ENCODE results near the gene S1PR3. TPM values are rescaled to one million over a fixed set of nuclear protein-coding genes. Genes with fewer than 3 reads are reported as not detected.
"Not testable (repeated sequence)": the region's sequence is repeated elsewhere in the genome, so short reads cannot be mapped to it uniquely, and the experiment has no call there.

S1PR3 gene
- total RNA-seq (not detected), polyA plus RNA-seq (under 1 TPM in 1 of 4 donors, not detected in 3; 0.08 TPM)

DNA sequence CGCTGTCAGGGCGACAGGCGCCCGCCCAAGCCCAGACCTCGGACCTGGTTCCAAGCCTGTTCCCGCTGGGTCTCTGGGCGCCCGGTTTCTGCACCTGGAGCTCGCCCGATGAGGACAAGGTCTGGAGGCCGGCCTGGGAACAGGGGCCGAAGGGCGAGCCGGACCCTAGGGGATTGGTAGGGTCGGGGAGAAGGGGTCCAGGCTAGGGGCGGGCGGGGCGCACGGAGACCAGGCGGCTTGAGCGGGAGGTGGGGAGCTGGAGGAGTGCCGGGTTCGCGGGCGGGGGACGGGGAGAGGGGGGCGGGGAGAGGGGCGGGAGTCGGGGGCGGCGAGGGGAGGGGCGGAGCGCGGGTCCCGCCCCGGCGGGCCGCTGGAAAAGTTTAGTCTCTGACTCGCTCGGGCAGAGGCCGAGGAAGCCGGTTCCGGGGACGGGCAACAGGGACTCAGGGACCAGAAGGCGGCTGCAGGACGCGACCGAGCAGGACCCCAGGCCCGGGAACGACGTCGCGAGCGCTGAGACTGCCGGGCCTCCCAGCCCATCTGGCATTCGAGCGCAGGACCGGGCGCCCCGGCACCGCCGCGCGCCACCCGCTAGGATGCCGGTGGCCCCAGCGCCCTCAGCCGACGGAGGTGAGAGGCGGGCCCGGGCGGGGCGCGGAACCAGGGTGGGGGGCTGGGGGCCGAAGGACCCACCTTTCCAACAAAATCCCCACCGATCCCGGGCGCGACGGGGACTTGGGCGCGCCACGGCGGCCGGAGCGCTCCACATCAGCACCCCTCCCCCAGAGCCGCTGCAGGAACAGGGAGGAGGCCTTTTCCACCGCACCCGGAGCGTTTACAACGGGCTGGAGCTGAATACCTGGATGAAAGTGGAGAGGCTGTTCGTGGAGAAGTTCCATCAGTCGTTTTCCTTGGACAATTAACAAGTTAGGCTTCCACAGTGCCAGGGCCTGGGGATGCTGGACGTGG, at the start of gene S1PR3:
Gene S1PR3 (plus strand): TSS at position 403 of the 969 bp plus-strand sequence. CDS start 9,733 bp downstream, outside the sequence.
- H3K27me3 Mint-ChIP-seq = peaks cover 45% of the 10 kb centered on the region
- no peak within 1 kb of the TSS for H3K27ac ChIP-seq (ENCODE audit: insufficient read depth, low read length, poor library complexity, severe bottlenecking)
- H3K4me3 ChIP-seq (ENCODE audit: low read depth, low read length) = no peak within 1 kb of the TSS
- peaks cover 16% of the 10 kb centered on the region for H3K4me1 ChIP-seq (ENCODE audit: control insufficient read depth, insufficient read depth, low read length, poor library complexity, severe bottlenecking)
- peaks cover 4 to 17% (median 9%) of the 10 kb centered on the region in 4 donors for H3K4me1 Mint-ChIP-seq
- ATAC-seq (ENCODE audit: low read depth in 2 of 2) = no peak
- H3K4me3 Mint-ChIP-seq = peak within 1 kb of the TSS in 1 of 4 donors; percentile 39
- no peaks in the 10 kb centered on the region for H3K9me3 ChIP-seq (ENCODE audit: control insufficient read depth in 2 of 2, low read length in 2 of 2)
- H3K27ac Mint-ChIP-seq = no peak within 1 kb of the TSS
- peaks cover 3% of the 10 kb centered on the region for H3K27me3 ChIP-seq (ENCODE audit: control insufficient read depth, insufficient read depth, low read length)
- peak in 1 of 3 donors; percentile 5 for DNase-seq
- H3K9me3 Mint-ChIP-seq = peaks cover 0 to 2% (median 0%) of the 10 kb centered on the region in 7 donors
- H3K36me3 Mint-ChIP-seq = no peaks in the 10 kb centered on the region
- H3K36me3 ChIP-seq (ENCODE audit: control insufficient read depth, insufficient read depth, low read length) = no peaks in the 10 kb centered on the region

DNA sequence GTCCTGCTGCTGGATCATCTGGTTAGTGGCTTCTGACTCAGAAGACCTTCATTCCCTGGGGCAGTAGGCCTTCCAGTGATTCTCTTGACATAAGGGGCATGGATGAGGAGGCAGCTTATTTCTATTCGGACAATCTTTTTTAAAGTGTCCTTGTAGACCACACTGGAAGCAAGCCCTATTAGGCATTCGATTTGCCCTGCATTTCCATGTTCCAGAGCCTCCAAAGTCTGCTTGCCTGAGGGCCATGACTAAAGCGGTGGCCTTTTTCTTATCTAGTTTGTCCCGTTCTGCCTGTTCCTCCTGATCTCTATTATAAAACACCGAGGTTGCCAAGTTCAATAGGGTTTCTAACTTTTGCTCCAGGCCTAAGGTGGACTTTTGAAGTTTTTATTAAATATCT, 49.7 kb upstream of the S1PR3 start:
- DNase-seq; H3K27ac ChIP-seq (ENCODE audit: insufficient read depth, low read length, poor library complexity, severe bottlenecking); H3K4me1 ChIP-seq (ENCODE audit: control insufficient read depth, insufficient read depth, low read length, poor library complexity, severe bottlenecking); H3K9me3 Mint-ChIP-seq; H3K27me3 ChIP-seq (ENCODE audit: control insufficient read depth, insufficient read depth, low read length); H3K4me3 ChIP-seq (ENCODE audit: low read depth, low read length); H3K9me3 ChIP-seq (ENCODE audit: control insufficient read depth in 2 of 2, low read length in 2 of 2); H3K36me3 Mint-ChIP-seq; H3K36me3 ChIP-seq (ENCODE audit: control insufficient read depth, insufficient read depth, low read length); H3K4me3 Mint-ChIP-seq; H3K27ac Mint-ChIP-seq; ATAC-seq (ENCODE audit: low read depth in 2 of 2): not testable (repeated sequence)
- H3K4me1 Mint-ChIP-seq = peaks cover 0 to 24% (median 0%) of the 10 kb centered on the region in 4 donors
- peaks cover 26% of the 10 kb centered on the region for H3K27me3 Mint-ChIP-seq

DNA sequence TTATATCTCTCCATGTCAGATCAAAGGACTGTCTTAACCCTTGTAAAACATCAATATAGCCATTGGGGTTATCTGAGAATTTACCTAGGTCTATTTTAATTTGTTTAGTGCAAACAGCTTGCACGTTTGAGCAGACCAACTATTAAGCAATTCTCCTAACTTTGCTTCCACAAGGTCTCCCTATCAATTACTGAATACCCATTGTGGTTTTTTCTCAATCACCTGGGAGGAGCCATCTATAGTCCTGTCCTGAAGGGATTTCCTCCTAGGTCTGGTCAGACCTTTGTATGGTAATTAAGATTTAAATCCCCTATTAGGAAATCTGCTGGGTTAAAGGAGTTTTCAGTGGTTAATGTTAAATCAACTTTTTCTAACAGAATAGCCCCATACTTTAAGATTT, 48.9 kb upstream of the S1PR3 start:
- DNase-seq (no peak), ATAC-seq (ENCODE audit: low read depth in 2 of 2) (no peak)
- Histone ChIP-seq H3K27ac (ENCODE audit: insufficient read depth, low read length, poor library complexity, severe bottlenecking) (no peak overlapping the region), H3K9me3 (ENCODE audit: control insufficient read depth in 2 of 2, low read length in 2 of 2) (no peaks in the 10 kb centered on the region), H3K27me3 (ENCODE audit: control insufficient read depth, insufficient read depth, low read length) (no peaks in the 10 kb centered on the region), H3K4me1 (ENCODE audit: control insufficient read depth, insufficient read depth, low read length, poor library complexity, severe bottlenecking) (no peaks in the 10 kb centered on the region), H3K4me3 (ENCODE audit: low read depth, low read length) (no peak overlapping the region), H3K36me3 (ENCODE audit: control insufficient read depth, insufficient read depth, low read length) (no peaks in the 10 kb centered on the region)
- peaks cover 0 to 24% (median 0%) of the 10 kb centered on the region in 4 donors for H3K4me1 Mint-ChIP-seq
- peaks cover 26% of the 10 kb centered on the region for H3K27me3 Mint-ChIP-seq
- no peak overlapping the region for H3K27ac Mint-ChIP-seq
- H3K4me3 Mint-ChIP-seq = no peak overlapping the region
- H3K9me3 Mint-ChIP-seq = peaks cover 0 to 5% (median 2%) of the 10 kb centered on the region in 7 donors
- no peaks in the 10 kb centered on the region for H3K36me3 Mint-ChIP-seq

- no peaks in the 10 kb centered on the region for H3K9me3 ChIP-seq (ENCODE audit: control insufficient read depth in 2 of 2, low read length in 2 of 2)
- no peaks in the 10 kb centered on the region for H3K36me3 ChIP-seq (ENCODE audit: control insufficient read depth, insufficient read depth, low read length)
- H3K27me3 ChIP-seq (ENCODE audit: control insufficient read depth, insufficient read depth, low read length) = no peaks in the 10 kb centered on the region
- Mint-ChIP-seq H3K36me3 (no peaks in the 10 kb centered on the region), H3K9me3 (peaks cover 0 to 3% (median 0%) of the 10 kb centered on the region in 7 donors), H3K4me1 (peaks cover 0 to 26% (median under 1%) of the 10 kb centered on the region in 4 donors), H3K27ac (no peak overlapping the region), H3K4me3 (no peak overlapping the region), H3K27me3 (peaks cover 18% of the 10 kb centered on the region)
- no peak overlapping the region for H3K27ac ChIP-seq (ENCODE audit: insufficient read depth, low read length, poor library complexity, severe bottlenecking)
- no peak overlapping the region for H3K4me3 ChIP-seq (ENCODE audit: low read depth, low read length)
- ATAC-seq (ENCODE audit: low read depth in 2 of 2) (no peak), DNase-seq (no peak)
- no peaks in the 10 kb centered on the region for H3K4me1 ChIP-seq (ENCODE audit: control insufficient read depth, insufficient read depth, low read length, poor library complexity, severe bottlenecking)
Measured at GRCh38 chr9:88945636-88946333, 45.5 kb upstream of the S1PR3 start.

DNA sequence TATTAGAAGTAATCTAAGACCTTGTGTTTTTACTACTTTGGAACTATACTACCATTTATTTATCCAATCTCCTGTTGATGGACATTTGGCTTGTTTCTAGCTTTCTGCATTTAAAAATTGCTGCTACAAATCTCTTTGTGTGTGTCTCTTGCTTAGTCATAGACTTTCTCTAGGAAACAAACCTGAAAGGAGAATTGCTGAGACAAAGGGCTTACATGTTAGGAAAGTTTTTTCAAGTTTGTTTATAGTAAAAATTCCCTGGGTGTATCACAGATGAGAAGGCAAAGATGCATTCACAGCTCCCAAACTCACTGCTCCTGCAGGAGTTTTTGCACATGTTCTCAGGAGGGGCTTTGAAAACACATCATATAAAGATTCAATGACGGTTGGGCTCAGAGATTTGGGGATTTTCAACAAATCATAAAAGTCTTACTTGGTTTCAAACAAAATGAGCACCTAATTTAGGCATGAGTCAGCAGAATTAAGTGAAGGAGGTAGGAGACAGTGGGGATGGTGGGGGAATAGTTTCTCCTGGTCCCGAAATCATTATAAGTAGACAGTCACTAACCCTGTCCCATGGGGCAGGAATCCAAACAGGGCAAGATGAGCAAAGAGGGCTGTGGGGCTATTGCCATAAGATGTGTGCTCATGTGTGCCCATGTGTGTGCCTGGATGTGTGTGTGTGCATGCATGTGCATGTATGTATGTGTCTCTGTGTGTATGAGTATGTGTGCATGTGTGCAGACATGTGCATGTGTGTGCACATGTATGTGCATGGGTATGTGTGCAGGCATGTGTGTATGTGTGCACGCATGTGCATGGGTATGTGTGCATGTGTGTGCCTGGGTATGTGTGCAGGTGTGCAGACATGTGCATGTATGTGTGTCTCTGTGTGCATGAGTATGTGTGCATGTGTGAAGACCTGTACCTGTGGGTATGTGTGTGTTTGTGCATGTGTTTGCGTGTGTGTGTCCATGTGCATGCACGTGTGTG, 43.4 kb upstream of the S1PR3 start:
- peaks cover 0 to 20% (median under 1%) of the 10 kb centered on the region in 4 donors for H3K4me1 Mint-ChIP-seq
- DNase-seq (no peak), ATAC-seq (ENCODE audit: low read depth in 2 of 2) (no peak)
- H3K4me1 ChIP-seq (ENCODE audit: control insufficient read depth, insufficient read depth, low read length, poor library complexity, severe bottlenecking) = no peaks in the 10 kb centered on the region
- no peak overlapping the region for H3K4me3 ChIP-seq (ENCODE audit: low read depth, low read length)
- H3K9me3 ChIP-seq (ENCODE audit: control insufficient read depth in 2 of 2, low read length in 2 of 2) = no peaks in the 10 kb centered on the region
- H3K27ac Mint-ChIP-seq = no peak overlapping the region
- H3K4me3 Mint-ChIP-seq = no peak overlapping the region
- peaks cover 0 to 3% (median 0%) of the 10 kb centered on the region in 7 donors for H3K9me3 Mint-ChIP-seq
- no peaks in the 10 kb centered on the region for H3K36me3 ChIP-seq (ENCODE audit: control insufficient read depth, insufficient read depth, low read length)
- peaks cover 13% of the 10 kb centered on the region for H3K27me3 Mint-ChIP-seq
- H3K27me3 ChIP-seq (ENCODE audit: control insufficient read depth, insufficient read depth, low read length) = no peaks in the 10 kb centered on the region
- no peak overlapping the region for H3K27ac ChIP-seq (ENCODE audit: insufficient read depth, low read length, poor library complexity, severe bottlenecking)
- no peaks in the 10 kb centered on the region for H3K36me3 Mint-ChIP-seq

DNA sequence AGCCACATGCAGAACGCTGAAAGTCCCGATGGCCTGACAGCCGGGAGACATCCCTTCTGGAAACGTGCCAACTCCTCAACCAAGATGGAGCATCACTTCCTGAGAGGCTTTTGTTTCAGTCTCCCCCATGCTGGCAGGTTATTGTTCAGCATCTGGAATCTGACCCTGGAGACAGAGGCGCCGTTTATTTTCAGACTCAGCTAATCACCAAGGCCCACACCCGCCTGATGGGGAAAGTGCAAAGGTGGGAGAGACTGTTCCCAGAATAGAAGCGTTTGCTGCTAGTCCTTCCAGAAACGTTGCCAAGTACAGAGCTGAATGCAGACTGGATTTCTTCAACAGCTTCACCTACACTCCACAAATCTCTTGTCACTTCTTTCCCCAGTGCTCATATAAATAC, 41.8 kb upstream of the S1PR3 start:
- H3K4me3 Mint-ChIP-seq = no peak overlapping the region
- no peaks in the 10 kb centered on the region for H3K36me3 ChIP-seq (ENCODE audit: control insufficient read depth, insufficient read depth, low read length)
- H3K9me3 Mint-ChIP-seq = peaks cover 0 to 1% (median 0%) of the 10 kb centered on the region in 7 donors
- H3K27me3 Mint-ChIP-seq = peaks cover 15% of the 10 kb centered on the region
- H3K36me3 Mint-ChIP-seq = no peaks in the 10 kb centered on the region
- no peak overlapping the region for H3K27ac ChIP-seq (ENCODE audit: insufficient read depth, low read length, poor library complexity, severe bottlenecking)
- ATAC-seq (ENCODE audit: low read depth in 2 of 2) = no peak
- peaks cover 0 to 20% (median under 1%) of the 10 kb centered on the region in 4 donors for H3K4me1 Mint-ChIP-seq
- H3K4me1 ChIP-seq (ENCODE audit: control insufficient read depth, insufficient read depth, low read length, poor library complexity, severe bottlenecking) = no peaks in the 10 kb centered on the region
- no peaks in the 10 kb centered on the region for H3K9me3 ChIP-seq (ENCODE audit: control insufficient read depth in 2 of 2, low read length in 2 of 2)
- no peak for DNase-seq
- no peak overlapping the region for H3K27ac Mint-ChIP-seq
- no peaks in the 10 kb centered on the region for H3K27me3 ChIP-seq (ENCODE audit: control insufficient read depth, insufficient read depth, low read length)
- H3K4me3 ChIP-seq (ENCODE audit: low read depth, low read length) = no peak overlapping the region

GRCh38 chr9:88949961-88950340, 41.3 kb upstream of the S1PR3 start:
- peaks cover 0 to 1% (median 0%) of the 10 kb centered on the region in 7 donors for H3K9me3 Mint-ChIP-seq
- H3K4me1 Mint-ChIP-seq = peaks cover 0 to 18% (median under 1%) of the 10 kb centered on the region in 4 donors
- Histone ChIP-seq H3K4me1 (ENCODE audit: control insufficient read depth, insufficient read depth, low read length, poor library complexity, severe bottlenecking) (no peaks in the 10 kb centered on the region), H3K27ac (ENCODE audit: insufficient read depth, low read length, poor library complexity, severe bottlenecking) (no peak overlapping the region), H3K36me3 (ENCODE audit: control insufficient read depth, insufficient read depth, low read length) (no peaks in the 10 kb centered on the region), H3K27me3 (ENCODE audit: control insufficient read depth, insufficient read depth, low read length) (no peaks in the 10 kb centered on the region), H3K4me3 (ENCODE audit: low read depth, low read length) (no peak overlapping the region), H3K9me3 (ENCODE audit: control insufficient read depth in 2 of 2, low read length in 2 of 2) (no peaks in the 10 kb centered on the region)
- DNase-seq = no peak
- H3K27ac Mint-ChIP-seq = peak overlapping the region in 1 of 3 donors; percentile 47
- H3K27me3 Mint-ChIP-seq = peaks cover 14% of the 10 kb centered on the region
- no peak overlapping the region for H3K4me3 Mint-ChIP-seq
- no peak for ATAC-seq (ENCODE audit: low read depth in 2 of 2)
- no peaks in the 10 kb centered on the region for H3K36me3 Mint-ChIP-seq
